Measurements from ENCODE around the gene MGA. TPM values are rescaled to one million over a fixed set of nuclear protein-coding genes. Genes with fewer than 3 reads are reported as not detected.

Gene MGA
- total RNA-seq, 1 experiment from 2014 or later: 35.9 TPM

DNA sequence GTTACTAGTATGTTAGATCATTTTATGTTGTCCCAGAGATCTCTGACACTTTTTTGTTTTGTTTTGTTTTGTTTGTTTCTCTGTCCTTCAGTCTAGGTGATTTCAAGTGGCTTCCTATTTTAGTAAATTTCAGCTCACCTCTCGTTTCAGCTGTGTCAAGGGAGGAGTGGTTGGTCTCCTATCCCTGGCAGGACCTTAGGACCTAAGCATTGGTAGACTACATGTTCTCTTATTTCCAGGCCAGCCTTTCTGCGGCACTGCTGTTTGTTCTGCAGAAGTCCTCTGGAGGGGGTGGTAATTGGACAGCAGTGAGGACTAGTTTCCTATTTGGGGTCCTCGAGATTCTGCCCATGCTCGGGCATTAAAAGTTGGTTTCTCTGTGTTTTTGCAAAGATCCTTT, 31.8 kb downstream of the MGA start:
- DNase-seq (ENCODE audit: low spot score): no peak
- ChIA-PET CTCF (interaction anchor here (1.2 kb wide), 1 partner anchor 212 kb away, joined by 5 read pairs; no protein-coding TSS in a partner anchor), POLR2A (interaction anchor here (1.3 kb wide), 1 partner anchor 124 kb away, joined by 3 read pairs; no protein-coding TSS in a partner anchor)
- peaks cover 23% of the 10 kb centered on the region for H3K4me1 Mint-ChIP-seq
- H3K9me3 Mint-ChIP-seq: no peaks in the 10 kb centered on the region
- H3K36me3 Mint-ChIP-seq: 0 out of 2 replicates have a peak, but pooled peaks cover 6% of the 10 kb centered on the region
- H3K4me3 Mint-ChIP-seq: no peak overlapping the region
- TF ChIP-seq FOXP4 (CRISPR knock-in tag; IDR thresholded peaks at IDR 0.05) (no peak), ZNF263 (CRISPR knock-in tag; IDR thresholded peaks at IDR 0.05; ENCODE audit: low read depth) (no peak), ATF1 (CRISPR knock-in tag; IDR thresholded peaks at IDR 0.05) (no peak), OVOL2 (CRISPR knock-in tag; IDR thresholded peaks at IDR 0.05; ENCODE audit: borderline replicate concordance) (no peak), ZBTB21 (CRISPR knock-in tag; IDR thresholded peaks at IDR 0.05; ENCODE audit: borderline replicate concordance) (no peak)
- TF ChIP-seq, protein P1, sequence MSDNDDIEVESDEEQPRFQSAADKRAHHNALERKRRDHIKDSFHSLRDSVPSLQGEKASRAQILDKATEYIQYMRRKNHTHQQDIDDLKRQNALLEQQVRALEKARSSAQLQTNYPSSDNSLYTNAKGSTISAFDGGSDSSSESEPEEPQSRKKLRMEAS (CRISPR knock-in tag; IDR thresholded peaks at IDR 0.05): no peak
- H3K27ac Mint-ChIP-seq: peak overlapping the region; percentile 27
- no peaks in the 10 kb centered on the region for H3K27me3 Mint-ChIP-seq (ENCODE audit: low read depth)
- no peak for ATAC-seq

GRCh38 chr15:41693757-41694156, 33.6 kb downstream of the MGA start:
- POLR2A ChIA-PET: no interaction called here

More at GRCh38 chr15:41693757-41694156, 33.6 kb downstream of the MGA start:
- Mint-ChIP-seq H3K27ac (no peak overlapping the region), H3K4me1 (peaks cover 18% of the 10 kb centered on the region), H3K27me3 (ENCODE audit: low read depth) (no peaks in the 10 kb centered on the region), H3K4me3 (no peak overlapping the region), H3K36me3 (0 out of 2 replicates have a peak, but pooled peaks cover 7% of the 10 kb centered on the region), H3K9me3 (no peaks in the 10 kb centered on the region)
- TF ChIP-seq CREB1 (CRISPR knock-in tag; IDR thresholded peaks at IDR 0.05) (no peak), TP53 (CRISPR knock-in tag; IDR thresholded peaks at IDR 0.05) (no peak), ZBTB21 (CRISPR knock-in tag; IDR thresholded peaks at IDR 0.05; ENCODE audit: borderline replicate concordance) (no peak), TEAD4 (CRISPR knock-in tag; IDR thresholded peaks at IDR 0.05) (no peak), GRHL2 (CRISPR knock-in tag; IDR thresholded peaks at IDR 0.05; ENCODE audit: insufficient replicate concordance, severe bottlenecking) (no peak), IRF1 (CRISPR knock-in tag; IDR thresholded peaks at IDR 0.05) (no peak), NR3C1 (CRISPR knock-in tag; conservative IDR thresholded peaks at IDR 0.05; ENCODE audit: low read depth) (no peak)
- TF ChIP-seq, protein P2, sequence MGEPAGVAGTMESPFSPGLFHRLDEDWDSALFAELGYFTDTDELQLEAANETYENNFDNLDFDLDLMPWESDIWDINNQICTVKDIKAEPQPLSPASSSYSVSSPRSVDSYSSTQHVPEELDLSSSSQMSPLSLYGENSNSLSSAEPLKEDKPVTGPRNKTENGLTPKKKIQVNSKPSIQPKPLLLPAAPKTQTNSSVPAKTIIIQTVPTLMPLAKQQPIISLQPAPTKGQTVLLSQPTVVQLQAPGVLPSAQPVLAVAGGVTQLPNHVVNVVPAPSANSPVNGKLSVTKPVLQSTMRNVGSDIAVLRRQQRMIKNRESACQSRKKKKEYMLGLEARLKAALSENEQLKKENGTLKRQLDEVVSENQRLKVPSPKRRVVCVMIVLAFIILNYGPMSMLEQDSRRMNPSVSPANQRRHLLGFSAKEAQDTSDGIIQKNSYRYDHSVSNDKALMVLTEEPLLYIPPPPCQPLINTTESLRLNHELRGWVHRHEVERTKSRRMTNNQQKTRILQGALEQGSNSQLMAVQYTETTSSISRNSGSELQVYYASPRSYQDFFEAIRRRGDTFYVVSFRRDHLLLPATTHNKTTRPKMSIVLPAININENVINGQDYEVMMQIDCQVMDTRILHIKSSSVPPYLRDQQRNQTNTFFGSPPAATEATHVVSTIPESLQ (CRISPR knock-in tag; IDR thresholded peaks at IDR 0.05): no peak
- TF ChIP-seq, protein P3, sequence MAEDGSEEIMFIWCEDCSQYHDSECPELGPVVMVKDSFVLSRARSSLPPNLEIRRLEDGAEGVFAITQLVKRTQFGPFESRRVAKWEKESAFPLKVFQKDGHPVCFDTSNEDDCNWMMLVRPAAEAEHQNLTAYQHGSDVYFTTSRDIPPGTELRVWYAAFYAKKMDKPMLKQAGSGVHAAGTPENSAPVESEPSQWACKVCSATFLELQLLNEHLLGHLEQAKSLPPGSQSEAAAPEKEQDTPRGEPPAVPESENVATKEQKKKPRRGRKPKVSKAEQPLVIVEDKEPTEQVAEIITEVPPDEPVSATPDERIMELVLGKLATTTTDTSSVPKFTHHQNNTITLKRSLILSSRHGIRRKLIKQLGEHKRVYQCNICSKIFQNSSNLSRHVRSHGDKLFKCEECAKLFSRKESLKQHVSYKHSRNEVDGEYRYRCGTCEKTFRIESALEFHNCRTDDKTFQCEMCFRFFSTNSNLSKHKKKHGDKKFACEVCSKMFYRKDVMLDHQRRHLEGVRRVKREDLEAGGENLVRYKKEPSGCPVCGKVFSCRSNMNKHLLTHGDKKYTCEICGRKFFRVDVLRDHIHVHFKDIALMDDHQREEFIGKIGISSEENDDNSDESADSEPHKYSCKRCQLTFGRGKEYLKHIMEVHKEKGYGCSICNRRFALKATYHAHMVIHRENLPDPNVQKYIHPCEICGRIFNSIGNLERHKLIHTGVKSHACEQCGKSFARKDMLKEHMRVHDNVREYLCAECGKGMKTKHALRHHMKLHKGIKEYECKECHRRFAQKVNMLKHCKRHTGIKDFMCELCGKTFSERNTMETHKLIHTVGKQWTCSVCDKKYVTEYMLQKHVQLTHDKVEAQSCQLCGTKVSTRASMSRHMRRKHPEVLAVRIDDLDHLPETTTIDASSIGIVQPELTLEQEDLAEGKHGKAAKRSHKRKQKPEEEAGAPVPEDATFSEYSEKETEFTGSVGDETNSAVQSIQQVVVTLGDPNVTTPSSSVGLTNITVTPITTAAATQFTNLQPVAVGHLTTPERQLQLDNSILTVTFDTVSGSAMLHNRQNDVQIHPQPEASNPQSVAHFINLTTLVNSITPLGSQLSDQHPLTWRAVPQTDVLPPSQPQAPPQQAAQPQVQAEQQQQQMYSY (CRISPR knock-in tag; IDR thresholded peaks at IDR 0.05): no peak
- DNase-seq (ENCODE audit: low spot score) (no peak), ATAC-seq (no peak)
- CTCF ChIA-PET: no interaction called here

Data from WTC11 (cell line).